MM.1S (cell line): ENCODE results near the gene GARNL3.

ENCODE experiments used
- DNase-seq: peaks from one replicate; pipeline ENCODE4 v3.0.0-alpha.2; 2015
- H2AFZ ChIP-seq: fragments of 300-600 bp; sonication (generic); 2 replicates; pipeline ENCODE4 v1.6.0; 2016; ENCODE audit warnings: antibody characterized with exemption, low read length
- H3F3A ChIP-seq: fragments of 300-600 bp; sonication (generic); 2 replicates; pipeline ENCODE4 v1.6.1; 2016; ENCODE audit warnings: mild to moderate bottlenecking, antibody characterized with exemption, low read length, moderate library complexity, mixed read lengths; ENCODE audit not compliant: insufficient read depth
- H3K27ac ChIP-seq: fragments of 300-600 bp; sonication (generic); 2 replicates; pipeline ENCODE4 v1.5.1; 2016; ENCODE audit warnings: mild to moderate bottlenecking, low read length
- H3K27me3 ChIP-seq: fragments of 300-600 bp; sonication (generic); replicated peaks from 2 replicates; pipeline ENCODE4 v1.6.0; 2016; ENCODE audit warnings: low read length; ENCODE audit not compliant: insufficient read depth
- H3K36me3 ChIP-seq: fragments of 300-600 bp; sonication (generic); replicated peaks from 2 replicates; pipeline ENCODE4 v1.6.1; 2016; ENCODE audit warnings: mild to moderate bottlenecking, low read length, mixed read lengths; ENCODE audit not compliant: insufficient read depth
- H3K4me1 ChIP-seq: fragments of 300-600 bp; sonication (generic); 2 replicates; pipeline ENCODE4 v1.6.1; 2016; ENCODE audit warnings: low read length, mixed read lengths
- H3K4me2 ChIP-seq: fragments of 300-600 bp; sonication (generic); 2 replicates; pipeline ENCODE4 v1.6.0; 2016; ENCODE audit warnings: low read depth, low read length
- H3K4me3 ChIP-seq: fragments of 300-600 bp; sonication (generic); 2 replicates; pipeline ENCODE4 v1.5.1; 2016; ENCODE audit warnings: low read length, mixed read lengths
- H3K79me2 ChIP-seq: fragments of 300-600 bp; sonication (generic); 2 replicates; pipeline ENCODE4 v1.6.1; 2016; ENCODE audit warnings: mixed run types, low read length, mixed read lengths
- H3K9ac ChIP-seq: fragments of 300-600 bp; sonication (generic); 2 replicates; pipeline ENCODE4 v1.6.1; 2016; ENCODE audit warnings: low read length, mixed read lengths
- H3K9me2 ChIP-seq: fragments of 300-600 bp; sonication (generic); replicated peaks from 2 replicates; pipeline ENCODE4 v1.6.1; 2016; ENCODE audit warnings: mild to moderate bottlenecking, low read length, mixed read lengths; ENCODE audit not compliant: insufficient read depth
- H3K9me3 ChIP-seq: fragments of 300-600 bp; sonication (generic); replicated peaks from 2 replicates; pipeline ENCODE4 v1.6.1; 2016; ENCODE audit warnings: mild to moderate bottlenecking, low read length, mixed read lengths; ENCODE audit not compliant: insufficient read depth
- H4K20me1 ChIP-seq: fragments of 300-600 bp; sonication (generic); 2 replicates; pipeline ENCODE4 v1.6.1; 2016; ENCODE audit warnings: mild to moderate bottlenecking, low read length, moderate library complexity, mixed read lengths; ENCODE audit not compliant: insufficient read depth
- CTCF ChIP-seq: fragments of 300-600 bp; sonication (generic); IDR thresholded peaks from 2 replicates; pipeline ENCODE4 v1.5.1; 2016; ENCODE audit warnings: antibody characterized with exemption, low read length, mixed read lengths
- EZH2 ChIP-seq: fragments of 300-600 bp; sonication (generic); optimal IDR thresholded peaks from 2 replicates; pipeline ENCODE3; 2017; ENCODE audit warnings: low read depth, mild to moderate bottlenecking, antibody characterized with exemption, low read length, mixed read lengths
- EZH2phosphoT487 ChIP-seq: fragments of 300-600 bp; sonication (generic); IDR thresholded peaks from 2 replicates; pipeline ENCODE4 v1.6.1; 2018; ENCODE audit warnings: antibody characterized with exemption, low read length

Gene GARNL3

GRCh38 chr9:127347831-127348776 lies 83.5 kb downstream of the GARNL3 start:
- H3K79me2 ChIP-seq, result no peaks in the 10 kb centered on the region
- no peaks in the 10 kb centered on the region for H3F3A ChIP-seq
- H3K4me2 ChIP-seq, result no peak overlapping the region
- H3K4me3 ChIP-seq, result no peak overlapping the region
- H3K36me3 ChIP-seq, result no peaks in the 10 kb centered on the region
- no peak overlapping the region for H2AFZ ChIP-seq
- H4K20me1 ChIP-seq, result no peaks in the 10 kb centered on the region
- no peaks in the 10 kb centered on the region for H3K9me2 ChIP-seq
- H3K9me3 ChIP-seq, result no peaks in the 10 kb centered on the region
- no peaks in the 10 kb centered on the region for H3K27me3 ChIP-seq
- H3K27ac ChIP-seq, result no peak overlapping the region
- DNase-seq, result no peak
- no peaks in the 10 kb centered on the region for H3K4me1 ChIP-seq
- H3K9ac ChIP-seq, result no peak overlapping the region
- TF ChIP-seq CTCF (peak; percentile 25; the same call in 1 of the 2 replicates), EZH2phosphoT487 (no peak)

- Histone ChIP-seq H3K79me2 (no peaks in the 10 kb centered on the region), H3K9ac (no peak overlapping the region), H2AFZ (no peak overlapping the region), H3K9me3 (no peaks in the 10 kb centered on the region), H3K9me2 (no peaks in the 10 kb centered on the region), H3K27ac (no peak overlapping the region), H3K27me3 (no peaks in the 10 kb centered on the region), H3K4me2 (no peak overlapping the region), H4K20me1 (no peaks in the 10 kb centered on the region), H3K4me1 (no peaks in the 10 kb centered on the region), H3K36me3 (no peaks in the 10 kb centered on the region), H3K4me3 (no peak overlapping the region), H3F3A (no peaks in the 10 kb centered on the region)
- TF ChIP-seq EZH2phosphoT487 (no peak), CTCF (no peak), EZH2 (no peak)
- no peak for DNase-seq
These were observed 85.0 kb downstream of the GARNL3 start for GRCh38 chr9:127349483-127350113.

- Histone ChIP-seq H3F3A (no peaks in the 10 kb centered on the region), H3K4me2 (no peak overlapping the region), H3K4me3 (no peak overlapping the region), H2AFZ (no peak overlapping the region), H3K4me1 (no peaks in the 10 kb centered on the region), H3K36me3 (no peaks in the 10 kb centered on the region), H3K9me2 (no peaks in the 10 kb centered on the region), H4K20me1 (no peaks in the 10 kb centered on the region), H3K79me2 (no peaks in the 10 kb centered on the region), H3K9ac (no peak overlapping the region), H3K9me3 (no peaks in the 10 kb centered on the region), H3K27me3 (no peaks in the 10 kb centered on the region), H3K27ac (no peak overlapping the region)
- TF ChIP-seq EZH2 (no peak), CTCF (no peak), EZH2phosphoT487 (no peak)
- no peak for DNase-seq
These were observed 86.9 kb downstream of the GARNL3 start for GRCh38 chr9:127351182-127352166.
